H9 (cell line): ENCODE data around the gene TRPC6. TPM values are rescaled to one million over a fixed set of nuclear protein-coding genes. Genes with fewer than 3 reads are reported as not detected.

ENCODE experiments used
- DNase-seq: peaks from one replicate; pipeline ENCODE4 v3.0.0-alpha.2; 2017
- H2AFZ ChIP-seq: one replicate; pipeline ENCODE4 v1.6.1; 2013; ENCODE audit warnings: mild to moderate bottlenecking, low read length, control low read depth, moderate library complexity
- H2AK5ac ChIP-seq: 2 replicates; pipeline ENCODE4 v1.6.1; 2013; ENCODE audit warnings: low read length, control low read depth, mixed read lengths; ENCODE audit not compliant: insufficient read length
- H2BK120ac ChIP-seq: one replicate; pipeline ENCODE4 v1.6.1; 2013; ENCODE audit warnings: low read depth, mild to moderate bottlenecking, low read length, control low read depth, inconsistent platforms; ENCODE audit not compliant: poor library complexity, severe bottlenecking
- H2BK12ac ChIP-seq: 2 replicates; pipeline ENCODE4 v1.6.1; 2013; ENCODE audit warnings: low read length, control low read depth, mixed read lengths, low read depth; ENCODE audit not compliant: insufficient read length
- H2BK15ac ChIP-seq: 2 replicates; pipeline ENCODE4 v1.6.1; 2013; ENCODE audit warnings: low read depth, low read length, control low read depth
- H2BK20ac ChIP-seq: one replicate; pipeline ENCODE4 v1.6.1; 2013; ENCODE audit warnings: low read depth, mild to moderate bottlenecking, low read length, control low read depth, inconsistent platforms; ENCODE audit not compliant: poor library complexity, severe bottlenecking
- H2BK5ac ChIP-seq: 2 replicates; pipeline ENCODE4 v1.6.1; 2013; ENCODE audit warnings: low read length, control low read depth, mixed read lengths; ENCODE audit not compliant: insufficient read length
- H3K14ac ChIP-seq: 2 replicates; pipeline ENCODE4 v1.6.1; 2013; ENCODE audit warnings: low read length, control low read depth; ENCODE audit not compliant: insufficient read depth
- H3K18ac ChIP-seq: 2 replicates; pipeline ENCODE4 v1.6.1; 2013; ENCODE audit warnings: low read depth, mild to moderate bottlenecking, mixed read lengths, low read length, control low read depth; ENCODE audit not compliant: insufficient read length
- H3K23ac ChIP-seq: 2 replicates; pipeline ENCODE4 v1.6.1; 2013; ENCODE audit warnings: low read length, control low read depth, mixed read lengths, low read depth; ENCODE audit not compliant: insufficient read length
- H3K23me2 ChIP-seq: 2 replicates; pipeline ENCODE4 v1.6.1; 2013; ENCODE audit warnings: low read depth, mild to moderate bottlenecking, mixed read lengths, low read length, control low read depth; ENCODE audit not compliant: insufficient read length, poor library complexity, severe bottlenecking
- H3K27ac ChIP-seq: 2 replicates; pipeline ENCODE4 v1.5.1; 2013; ENCODE audit warnings: low read length, control low read depth, mixed read lengths, low read depth; ENCODE audit not compliant: insufficient read length
- H3K27me3 ChIP-seq: 2 replicates; pipeline ENCODE4 v1.6.1; 2013; ENCODE audit warnings: low read length, control low read depth, inconsistent platforms; ENCODE audit not compliant: insufficient read depth
- H3K4ac ChIP-seq: 2 replicates; pipeline ENCODE4 v1.6.1; 2013; ENCODE audit warnings: low read depth, mild to moderate bottlenecking, control low read depth, inconsistent platforms, low read length, moderate library complexity
- H3K4me1 ChIP-seq: 2 replicates; pipeline ENCODE4 v1.6.1; 2013; ENCODE audit warnings: low read length, control low read depth, inconsistent platforms; ENCODE audit not compliant: insufficient read depth
- H3K4me2 ChIP-seq: 2 replicates; pipeline ENCODE4 v1.6.1; 2013; ENCODE audit warnings: low read length, control low read depth, mixed read lengths; ENCODE audit not compliant: insufficient read length, insufficient read depth
- H3K56ac ChIP-seq: 2 replicates; pipeline ENCODE4 v1.6.1; 2013; ENCODE audit warnings: low read depth, mild to moderate bottlenecking, mixed read lengths, low read length, control low read depth; ENCODE audit not compliant: insufficient read length
- H3K79me1 ChIP-seq: 2 replicates; pipeline ENCODE4 v1.6.1; 2013; ENCODE audit warnings: low read depth, mild to moderate bottlenecking, moderate library complexity, low read length, control low read depth, inconsistent platforms; ENCODE audit not compliant: insufficient read depth, poor library complexity, severe bottlenecking
- H3K79me2 ChIP-seq: 2 replicates; pipeline ENCODE4 v1.6.1; 2013; ENCODE audit warnings: low read length, control low read depth, inconsistent platforms; ENCODE audit not compliant: insufficient read depth
- H3K9ac ChIP-seq: 2 replicates; pipeline ENCODE4 v1.6.1; 2013; ENCODE audit warnings: low read length, control low read depth, mixed read lengths; ENCODE audit not compliant: insufficient read length; ENCODE audit errors: extremely low read depth
- H3K9me3 ChIP-seq: one replicate; pipeline ENCODE4 v1.6.1; 2013; ENCODE audit warnings: low read depth, low read length, inconsistent platforms; ENCODE audit not compliant: control insufficient read depth
- H3T11ph ChIP-seq: one replicate; pipeline ENCODE4 v1.6.1; 2013; ENCODE audit warnings: mild to moderate bottlenecking, low read length, control low read depth, inconsistent platforms
- H4K20me1 ChIP-seq: one replicate; pipeline ENCODE4 v1.6.1; 2013; ENCODE audit not compliant: control insufficient read depth, insufficient read length, insufficient read depth
- H4K5ac ChIP-seq: 2 replicates; pipeline ENCODE4 v1.6.1; 2013; ENCODE audit warnings: low read depth, mild to moderate bottlenecking, mixed read lengths, low read length, control low read depth; ENCODE audit not compliant: insufficient read length
- H4K8ac ChIP-seq: replicated peaks from 2 replicates; pipeline ENCODE4 v1.6.1; 2013; ENCODE audit warnings: low read length, control low read depth, mixed read lengths, low read depth; ENCODE audit not compliant: insufficient read length
- H4K91ac ChIP-seq: 2 replicates; pipeline ENCODE4 v1.6.1; 2013; ENCODE audit warnings: low read depth, mild to moderate bottlenecking, moderate library complexity, mixed read lengths, low read length, control low read depth; ENCODE audit not compliant: insufficient read length
- H3K27ac Mint-ChIP-seq, 3 experiments: 2 replicates in 2 of 3; 3 replicates in 1 of 3; pipeline ENCODE4 v1.8.0; 2020 to 2021; ENCODE audit warnings: mixed read lengths in 3 of 3, mild to moderate bottlenecking in 1 of 3, moderate library complexity in 1 of 3
- H3K27me3 Mint-ChIP-seq: 2 replicates; pipeline ENCODE4 v1.8.0; 2021; ENCODE audit warnings: low read depth, mild to moderate bottlenecking, moderate library complexity, mixed read lengths
- H3K36me3 Mint-ChIP-seq, 3 experiments: 2 replicates in 2 of 3; 3 replicates in 1 of 3; pipeline ENCODE4 v1.8.0; 2020 to 2021; ENCODE audit warnings: low read depth in 3 of 3, mixed read lengths in 3 of 3; ENCODE audit not compliant: insufficient read depth in 1 of 3
- H3K4me1 Mint-ChIP-seq, 2 experiments: 2 replicates each; pipeline ENCODE4 v1.8.0; 2020; ENCODE audit warnings: mixed read lengths in 2 of 2
- H3K4me3 Mint-ChIP-seq, 2 experiments: 2 replicates in 1 of 2; 3 replicates in 1 of 2; pipeline ENCODE4 v1.8.0; 2020 to 2021; ENCODE audit warnings: mild to moderate bottlenecking in 2 of 2, mixed read lengths in 2 of 2, moderate library complexity in 1 of 2
- H3K9me3 Mint-ChIP-seq, 2 experiments: 2 replicates in 1 of 2; 3 replicates in 1 of 2; pipeline ENCODE4 v1.8.0; 2020; ENCODE audit warnings: mild to moderate bottlenecking in 2 of 2, mixed read lengths in 2 of 2, moderate library complexity in 1 of 2
- CTCF ChIP-seq: fragments of 200-600 bp; sonication (generic); conservative IDR thresholded peaks from 3 replicates; pipeline ENCODE4 v1.8.0; 2021; ENCODE audit warnings: antibody characterized with exemption, mild to moderate bottlenecking
- WGBS: extraction: QIAGEN DNeasy Blood & Tissue Kit; methylation state at CpG from one replicate; pipeline ENCODE4 v1.1.7; 2013; ENCODE audit warnings: missing lambda C conversion rate, low lambda C conversion rate, mixed read lengths; ENCODE audit not compliant: insufficient read length; ENCODE audit errors: extremely low coverage; 5-methylcytosine and 5-hydroxymethylcytosine counted together
- total RNA-seq: library from RNA; stranded (reverse); gene quantifications from 2 replicates; pipeline ENCODE4 v1.2.1, GENCODE V29; 2021

The TRPC6 gene
- total RNA-seq, 1 experiment from 2014 or later = 14.4 TPM

- Mint-ChIP-seq H3K9me3 (peaks cover 0 to 3% of the 10 kb centered on the region in 2 experiments; a peak in 2 of 5 replicates), H3K4me1 (peaks cover 12 to 15% of the 10 kb centered on the region in 2 experiments), H3K27ac (peak overlapping the region in 1 of 3 experiments; percentile 26; a peak in 1 of 7 replicates), H3K4me3 (no peak overlapping the region), H3K27me3 (no peaks in the 10 kb centered on the region; the same call in 1 of the 2 replicates), H3K36me3 (peaks cover 3 to 22% (median 6%) of the 10 kb centered on the region in 3 experiments; a peak in 2 of 7 replicates)
- H3K23me2 ChIP-seq = no peaks in the 10 kb centered on the region
- H3K9ac ChIP-seq = no peak overlapping the region
- H3K27ac ChIP-seq = no peak overlapping the region
- H3T11ph ChIP-seq = no peak overlapping the region
- H3K14ac ChIP-seq = no peak overlapping the region
- no peaks in the 10 kb centered on the region for H3K9me3 ChIP-seq
- no peak overlapping the region for H2BK5ac ChIP-seq
- no peak overlapping the region for H2BK120ac ChIP-seq
- no peak overlapping the region for H2BK20ac ChIP-seq
- H3K27me3 ChIP-seq = no peaks in the 10 kb centered on the region
- no peak overlapping the region for H3K4ac ChIP-seq
- H3K79me1 ChIP-seq = no peaks in the 10 kb centered on the region
- H4K20me1 ChIP-seq = no peaks in the 10 kb centered on the region
- WGBS = no CpG with 5 or more reads among the region's 2 CpGs
- no peaks in the 10 kb centered on the region; the same call in 1 of the 2 replicates for H3K4me1 ChIP-seq
- DNase-seq = no peak
- H2BK15ac ChIP-seq = no peak overlapping the region; the same call in 1 of the 2 replicates
- H4K91ac ChIP-seq = no peak overlapping the region
- peak overlapping the region; percentile 35 for H2BK12ac ChIP-seq
- no peak overlapping the region for H3K56ac ChIP-seq
- H3K23ac ChIP-seq = no peak overlapping the region
- H3K79me2 ChIP-seq = no peaks in the 10 kb centered on the region
- no peak overlapping the region for H2AK5ac ChIP-seq
- no peak overlapping the region for H4K8ac ChIP-seq
- no peak overlapping the region for H2AFZ ChIP-seq
- TF ChIP-seq CTCF = no peak
- H3K18ac ChIP-seq = no peak overlapping the region
- no peak overlapping the region for H3K4me2 ChIP-seq
- no peak overlapping the region for H4K5ac ChIP-seq
These were observed 113.4 kb downstream of the TRPC6 start for GRCh38 chr11:101470419-101470818.
